Nucleus accumbens (tissue), 56 donors: Measurements from ENCODE around the gene CDSN.
"Not testable (repeated sequence)": the region's sequence is repeated elsewhere in the genome, so short reads cannot be mapped to it uniquely, and the experiment has no call there.

Experiments
- DNase-seq, 56 donors: peaks; one replicate each; lab custom pipeline; 2025; lab: John Stamatoyannopoulos, UW

Gene CDSN, protein sequence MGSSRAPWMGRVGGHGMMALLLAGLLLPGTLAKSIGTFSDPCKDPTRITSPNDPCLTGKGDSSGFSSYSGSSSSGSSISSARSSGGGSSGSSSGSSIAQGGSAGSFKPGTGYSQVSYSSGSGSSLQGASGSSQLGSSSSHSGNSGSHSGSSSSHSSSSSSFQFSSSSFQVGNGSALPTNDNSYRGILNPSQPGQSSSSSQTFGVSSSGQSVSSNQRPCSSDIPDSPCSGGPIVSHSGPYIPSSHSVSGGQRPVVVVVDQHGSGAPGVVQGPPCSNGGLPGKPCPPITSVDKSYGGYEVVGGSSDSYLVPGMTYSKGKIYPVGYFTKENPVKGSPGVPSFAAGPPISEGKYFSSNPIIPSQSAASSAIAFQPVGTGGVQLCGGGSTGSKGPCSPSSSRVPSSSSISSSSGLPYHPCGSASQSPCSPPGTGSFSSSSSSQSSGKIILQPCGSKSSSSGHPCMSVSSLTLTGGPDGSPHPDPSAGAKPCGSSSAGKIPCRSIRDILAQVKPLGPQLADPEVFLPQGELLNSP

DNA sequence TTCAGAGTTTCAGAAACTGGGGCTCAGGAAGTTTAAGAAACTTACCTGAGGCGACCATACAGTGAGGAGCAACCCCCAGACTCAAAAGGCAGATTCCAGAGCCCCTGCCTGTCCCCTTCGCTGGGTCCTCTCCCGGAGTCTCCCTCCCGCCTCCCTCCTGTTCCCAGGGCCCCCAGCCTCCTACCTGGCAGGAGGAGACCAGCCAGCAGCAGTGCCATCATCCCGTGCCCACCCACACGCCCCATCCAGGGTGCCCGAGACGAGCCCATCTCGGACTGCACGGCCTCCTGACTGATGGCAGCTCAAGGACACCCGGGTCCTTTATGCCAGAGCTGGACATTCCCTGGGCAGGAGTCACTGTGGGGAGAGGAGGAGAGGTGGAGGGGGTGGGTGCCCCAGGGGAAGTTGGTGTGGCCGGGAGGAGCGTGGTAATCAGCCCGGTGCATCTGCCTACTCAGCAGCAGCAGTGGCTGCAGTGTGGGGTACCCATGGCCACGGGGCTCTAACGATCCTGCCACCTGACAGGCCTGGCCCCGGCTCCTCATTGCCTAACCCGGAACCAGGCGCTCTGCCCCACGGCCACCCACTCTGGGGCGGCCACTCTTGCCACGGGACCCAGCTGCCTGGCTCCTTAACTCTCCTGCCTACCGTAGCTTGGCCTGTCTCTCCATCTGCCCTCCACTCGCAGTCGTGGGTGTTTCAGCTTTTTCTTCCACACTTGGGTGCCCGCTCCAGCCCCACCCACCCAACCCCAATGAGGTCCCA, at the start of gene CDSN:
Gene CDSN, minus strand, starts transcription at position 296 of the 765 bp plus-strand sequence. Its CDS starts 27 bp downstream, at position 269.
- no peak for DNase-seq

DNA sequence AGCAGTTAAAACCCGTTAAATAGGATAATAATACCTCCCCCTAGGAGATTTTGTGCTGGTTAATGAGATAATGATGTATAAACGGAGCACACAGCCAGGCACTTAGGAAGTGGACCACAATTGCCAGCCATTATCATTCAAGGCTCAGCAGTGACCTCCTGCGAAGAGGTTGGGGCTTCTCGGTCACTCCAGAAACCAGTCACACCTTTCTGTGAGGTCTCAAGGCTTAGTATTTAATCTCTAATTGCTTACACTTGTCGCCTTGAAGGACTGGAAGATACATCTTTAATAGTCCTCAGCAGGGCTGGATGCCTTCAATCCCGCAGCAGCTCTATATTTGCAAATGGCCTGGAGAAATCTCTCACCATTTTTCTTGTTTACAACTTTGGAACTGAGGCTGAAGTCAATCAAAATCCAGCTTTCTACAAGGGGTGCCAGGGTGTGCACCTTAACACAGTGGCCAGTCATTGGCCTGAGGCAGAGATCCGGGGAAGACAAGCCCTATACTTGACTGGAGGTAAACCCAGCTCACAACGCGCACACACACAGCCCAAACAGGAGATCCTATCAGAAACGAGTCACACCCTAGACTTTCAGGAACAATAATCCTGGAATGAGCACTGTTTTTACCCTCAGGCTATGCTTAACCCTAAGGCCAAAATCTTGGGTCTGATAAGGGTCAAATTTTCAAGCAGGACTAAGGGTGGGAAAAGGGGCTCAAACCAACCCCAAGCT, 49.0 kb upstream of the CDSN start:
- no peak for DNase-seq

DNA sequence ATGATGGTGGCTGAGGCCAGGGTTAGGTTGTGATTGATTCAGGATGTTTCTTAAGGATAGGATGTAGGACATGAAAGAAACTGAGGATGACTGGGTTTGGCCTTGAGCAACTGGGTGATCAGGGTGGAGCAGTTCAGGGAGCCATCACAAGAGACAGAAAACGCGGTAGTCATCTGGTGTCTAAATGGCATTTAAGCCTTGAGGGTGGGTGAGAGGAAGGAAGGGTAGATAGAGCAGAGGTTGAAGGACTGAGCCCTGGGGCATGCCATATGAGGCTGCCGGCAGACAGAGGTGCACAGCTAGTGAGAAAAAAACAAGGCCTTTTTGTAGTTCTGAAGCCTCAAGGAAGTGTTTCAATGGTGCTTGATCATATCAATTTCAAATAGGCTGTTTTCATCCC, 48.4 kb upstream of the CDSN start:
- no peak for DNase-seq

DNA sequence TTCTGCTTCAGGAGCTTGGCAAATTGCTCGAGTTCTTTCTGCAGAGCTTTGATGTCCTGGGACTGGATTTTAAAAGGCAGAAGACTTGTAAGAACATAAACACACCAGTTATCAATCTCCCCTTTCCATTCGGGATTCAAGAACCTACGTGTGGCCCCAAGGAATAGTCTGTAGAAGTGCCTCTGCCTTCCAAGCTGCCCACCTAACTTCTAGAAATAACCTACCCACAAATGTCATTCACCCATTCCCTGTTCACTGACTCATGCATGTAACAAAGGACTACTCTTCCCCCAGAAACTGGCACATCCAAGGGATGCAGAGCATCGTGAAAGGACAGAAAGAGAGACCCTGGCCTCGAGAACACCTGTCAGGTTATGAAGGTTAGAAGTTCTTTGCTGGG, 45.7 kb upstream of the CDSN start:
- no peak for DNase-seq

DNA sequence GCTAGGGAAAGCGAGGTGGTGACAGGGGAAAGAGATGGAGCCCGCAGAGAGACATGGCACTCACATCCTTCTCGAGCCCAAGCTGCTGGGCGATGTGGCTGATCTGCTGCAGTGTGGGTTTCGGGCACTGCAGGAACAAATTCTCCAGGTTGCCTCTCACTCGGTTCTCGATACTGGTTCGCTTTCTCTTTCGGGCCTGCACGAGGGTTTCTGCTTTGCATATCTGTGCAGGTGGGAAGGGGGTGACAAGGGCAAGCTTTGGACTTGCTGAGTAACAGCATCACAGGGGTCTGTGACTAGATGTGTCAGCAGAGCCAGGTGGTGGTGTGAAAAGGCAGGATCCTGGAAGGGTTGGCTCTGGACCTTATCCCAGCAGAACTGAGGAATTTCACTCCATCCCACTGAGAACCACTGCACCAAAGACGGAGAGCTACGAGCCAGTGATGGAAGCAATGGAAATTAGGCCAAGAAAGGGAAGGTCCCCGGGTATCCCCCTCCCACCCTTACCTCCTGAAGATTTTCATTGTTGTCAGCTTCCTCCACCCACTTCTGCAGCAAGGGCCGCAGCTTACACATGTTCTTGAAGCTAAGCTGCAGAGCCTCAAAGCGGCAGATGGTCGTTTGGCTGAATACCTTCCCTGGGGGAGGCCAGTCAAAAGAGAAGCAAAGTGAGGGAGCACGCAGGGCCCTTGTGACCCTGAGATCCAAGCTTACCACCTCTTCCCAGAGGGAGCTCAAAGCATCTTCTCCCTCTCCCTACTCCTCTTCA, 45.0 kb upstream of the CDSN start:
- DNase-seq, result not testable (repeated sequence)

DNA sequence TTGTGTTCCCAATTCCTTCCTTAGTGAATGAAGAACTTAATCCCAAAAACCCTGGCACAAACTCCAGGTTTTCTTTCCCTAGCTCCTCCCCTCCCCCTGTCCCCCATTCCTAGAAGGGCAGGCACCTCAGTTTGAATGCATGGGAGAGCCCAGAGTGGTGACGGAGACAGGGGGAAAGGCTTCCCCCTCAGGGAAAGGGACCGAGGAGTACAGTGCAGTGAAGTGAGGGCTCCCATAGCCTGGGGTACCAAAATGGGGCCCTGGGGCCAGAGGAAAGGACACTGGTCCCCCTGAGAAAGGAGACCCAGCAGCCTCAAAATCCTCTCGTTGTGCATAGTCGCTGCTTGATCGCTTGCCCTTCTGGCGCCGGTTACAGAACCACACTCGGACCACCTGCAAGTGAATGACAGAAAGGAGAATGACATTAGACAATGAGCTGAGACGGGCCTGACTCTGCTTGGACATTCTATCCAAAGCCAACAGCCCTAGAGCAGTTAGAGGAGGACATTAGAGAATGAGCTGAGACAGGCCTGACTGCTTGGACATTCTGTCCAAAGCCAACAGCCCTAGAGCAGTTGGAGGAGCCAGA, 44.3 kb upstream of the CDSN start:
- not testable (repeated sequence) for DNase-seq

DNA sequence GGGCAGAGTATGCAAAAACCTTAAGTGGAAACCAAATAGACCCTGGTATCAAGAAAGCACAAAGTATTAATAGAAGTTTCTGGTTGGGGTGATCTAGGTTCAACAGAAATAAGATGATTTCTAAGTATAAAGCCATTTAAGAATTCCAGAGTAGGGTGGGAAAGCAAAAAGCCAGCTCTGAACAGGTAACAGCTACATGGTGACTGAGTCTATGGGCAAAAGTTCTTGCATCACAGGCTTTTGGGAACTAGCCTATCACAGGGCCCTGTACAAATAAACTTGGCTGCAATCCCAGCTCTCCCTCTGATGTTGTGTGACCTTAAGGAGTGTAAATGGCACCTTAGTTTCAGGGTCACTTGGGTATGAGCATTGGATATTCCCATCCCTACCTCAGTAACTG, 43.7 kb upstream of the CDSN start:
- DNase-seq, result no peak

DNA sequence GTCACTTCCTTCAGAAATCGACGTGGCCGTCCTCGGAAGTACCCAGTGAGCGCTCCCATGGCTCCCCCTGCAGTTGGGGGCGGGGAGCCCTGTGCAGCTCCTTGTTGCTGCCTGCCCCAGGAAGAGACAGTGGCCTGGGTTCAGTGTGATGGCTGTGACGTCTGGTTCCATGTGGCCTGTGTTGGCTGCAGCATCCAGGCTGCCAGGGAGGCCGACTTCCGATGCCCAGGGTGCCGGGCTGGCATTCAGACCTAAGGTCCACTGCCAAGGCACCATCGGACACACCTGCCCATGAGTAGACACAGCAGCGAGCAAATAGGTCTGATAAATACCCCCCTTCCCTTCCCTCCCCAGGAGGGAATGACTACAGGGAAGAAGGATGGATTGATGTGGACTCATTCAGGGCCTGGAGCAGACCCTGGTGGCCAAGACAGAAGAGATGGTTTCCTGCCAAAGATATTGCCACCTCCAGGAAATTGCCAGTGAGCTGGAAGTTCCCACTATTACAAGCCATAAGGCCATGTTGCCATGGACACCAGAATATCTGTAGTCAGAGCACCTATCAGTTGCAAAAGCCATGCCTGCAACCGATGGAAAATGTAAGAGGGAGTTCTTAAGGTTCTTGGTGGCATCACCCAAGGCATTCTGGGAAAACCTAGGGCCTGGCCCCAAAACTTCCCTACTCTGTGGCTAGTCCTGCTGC, 42.4 kb upstream of the CDSN start:
- no peak for DNase-seq

DNA sequence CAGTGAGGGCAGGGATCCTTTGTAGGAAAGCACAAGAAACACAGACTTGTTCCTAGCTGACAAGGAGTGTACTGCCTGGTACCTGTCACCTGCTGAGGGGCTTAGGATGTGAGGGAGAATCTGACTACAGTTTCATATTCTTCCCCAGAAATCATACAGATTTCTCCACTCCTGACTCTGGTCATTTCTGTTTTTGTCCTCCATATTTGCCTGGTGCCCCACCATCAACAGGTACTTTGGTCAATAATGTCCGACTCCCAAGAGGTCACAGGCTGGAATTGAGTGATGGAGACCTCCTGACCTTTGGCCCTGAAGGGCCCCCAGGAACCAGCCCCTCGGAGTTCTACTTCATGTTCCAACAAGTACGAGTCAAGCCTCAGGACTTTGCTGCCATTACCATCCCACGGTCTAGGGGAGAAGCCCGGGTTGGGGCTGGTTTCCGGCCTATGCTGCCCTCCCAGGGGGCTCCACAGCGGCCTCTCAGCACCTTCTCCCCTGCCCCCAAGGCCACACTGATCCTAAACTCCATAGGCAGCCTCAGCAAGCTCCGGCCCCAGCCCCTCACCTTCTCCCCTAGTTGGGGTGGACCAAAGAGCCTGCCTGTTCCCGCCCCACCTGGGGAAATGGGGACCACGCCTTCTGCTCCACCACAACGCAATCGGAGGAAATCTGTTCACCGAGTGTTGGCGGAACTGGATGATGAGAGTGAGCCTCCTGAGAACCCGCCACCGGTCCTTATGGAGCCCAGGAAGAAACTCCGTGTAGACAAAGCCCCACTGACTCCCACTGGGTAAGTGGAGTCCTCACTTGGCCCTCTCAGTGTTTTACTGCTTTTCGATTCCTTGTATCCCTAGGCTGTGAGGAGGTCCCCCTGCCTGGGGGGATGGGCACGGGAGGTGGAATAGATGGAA, 41.2 kb upstream of the CDSN start:
- DNase-seq, result no peak

DNA sequence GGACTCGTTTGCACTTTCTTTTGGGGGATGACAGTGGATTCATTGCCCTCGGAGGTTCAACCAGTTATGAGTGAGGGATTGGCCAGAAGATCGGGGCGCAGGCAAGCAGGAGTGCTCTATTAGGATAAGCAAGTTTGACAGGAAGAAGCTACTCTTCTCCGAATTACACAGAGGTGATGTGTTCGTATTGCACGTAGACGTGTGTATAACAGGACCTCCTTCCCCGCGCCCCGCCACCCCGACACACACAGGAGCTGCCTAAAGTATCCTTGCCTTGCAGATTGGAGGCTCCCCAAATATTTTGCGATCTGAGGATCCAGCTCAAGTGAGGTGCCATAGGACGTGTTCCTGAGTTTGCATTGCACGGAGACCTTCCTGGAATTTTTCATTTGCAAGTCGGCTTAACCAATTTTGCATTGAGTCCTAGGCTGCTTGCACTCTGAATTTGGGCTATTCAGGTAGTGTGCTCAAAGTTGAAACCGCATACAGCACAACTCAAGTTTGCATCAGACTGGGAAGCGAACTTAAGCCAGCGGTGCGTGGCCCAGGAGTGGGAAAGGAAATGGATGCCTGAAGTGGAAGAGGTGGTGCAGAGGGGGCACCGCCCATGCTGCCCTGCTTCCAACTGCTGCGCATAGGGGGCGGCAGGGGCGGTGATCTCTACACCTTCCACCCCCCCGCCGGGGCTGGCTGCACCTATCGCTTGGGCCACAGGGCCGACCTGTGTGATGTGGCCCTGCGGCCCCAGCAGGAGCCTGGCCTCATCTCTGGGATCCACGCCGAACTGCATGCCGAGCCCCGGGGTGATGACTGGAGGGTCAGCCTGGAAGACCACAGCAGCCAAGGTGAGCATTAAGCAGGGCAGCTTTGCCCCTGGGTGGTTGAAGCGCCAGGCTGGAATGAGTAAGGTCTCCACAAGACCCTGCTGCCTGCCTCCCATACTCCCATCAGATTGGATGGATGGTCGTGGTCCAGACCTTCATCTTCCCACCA, 38.9 kb upstream of the CDSN start:
- no peak for DNase-seq

DNA sequence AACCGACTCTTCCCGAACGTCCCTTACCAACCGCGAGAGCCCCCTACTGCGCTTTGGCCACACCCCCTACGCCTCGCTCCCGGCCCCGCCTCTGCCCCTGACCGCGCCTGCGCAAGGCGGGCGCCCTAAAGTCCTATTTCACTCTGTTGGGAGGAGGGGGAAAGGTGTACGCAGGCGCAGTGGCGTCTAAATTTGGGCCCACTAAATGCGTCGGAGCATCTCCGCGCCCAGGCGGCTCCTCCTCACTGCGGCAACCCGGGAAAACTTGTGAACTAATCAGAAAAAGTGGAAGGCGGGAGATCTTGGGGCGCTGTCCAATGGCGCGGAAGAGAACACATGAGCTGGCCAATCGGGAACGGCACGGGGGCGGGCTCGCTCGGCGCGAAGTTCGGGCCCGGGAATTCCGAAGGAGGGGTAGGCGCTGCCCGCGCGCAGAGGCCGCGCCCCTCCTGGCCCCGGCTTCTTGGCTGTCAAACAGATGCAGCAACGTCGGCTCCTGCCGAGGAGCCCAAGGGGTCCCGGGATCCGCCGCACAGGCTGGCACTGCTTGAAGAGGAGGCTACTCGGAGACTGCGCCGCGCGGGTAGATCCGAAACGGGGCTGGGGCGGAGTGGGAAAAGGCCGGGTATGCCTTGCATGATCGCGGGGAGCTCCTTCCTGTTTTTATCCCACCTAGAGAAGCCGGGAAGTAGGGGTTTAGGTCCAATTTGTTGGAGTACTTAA, 38.1 kb upstream of the CDSN start, which contains the start of gene TCF19:
Gene TCF19, plus strand, starts transcription at position 450 of the 723 bp plus-strand sequence. CDS start 881 bp downstream, outside the sequence.
- peak; percentile 81 to 99 (median 95) for DNase-seq

DNA sequence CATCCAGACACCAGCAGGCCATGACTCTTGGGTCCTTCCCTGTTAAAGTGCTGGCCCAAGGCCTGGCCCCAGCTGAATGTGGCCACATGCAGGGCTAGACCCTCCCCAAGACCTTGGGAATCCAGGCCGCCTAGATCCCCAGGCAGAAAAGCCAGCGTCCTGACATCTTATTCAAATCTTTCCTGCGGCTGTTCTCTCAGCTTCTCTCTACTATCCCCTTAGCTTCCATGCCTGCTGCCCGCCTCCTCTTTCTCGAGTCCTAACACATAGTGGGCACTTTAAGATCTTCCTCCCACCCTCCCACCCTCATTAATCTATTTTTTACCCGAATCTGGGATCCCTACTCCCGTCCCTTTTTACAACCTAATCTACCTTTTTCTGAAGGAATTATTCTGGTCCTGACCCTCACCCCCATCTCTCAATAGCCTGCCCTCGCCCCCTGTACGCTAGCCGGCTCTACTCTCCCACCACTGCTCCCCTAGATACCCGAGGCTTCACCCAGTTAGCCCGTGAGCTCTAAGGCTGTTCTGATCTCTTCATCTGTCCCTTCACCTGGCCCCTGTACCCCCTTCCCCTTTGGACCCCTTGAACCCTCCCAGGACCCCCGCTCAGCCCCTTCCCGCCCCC, 37.4 kb upstream of the CDSN start, which contains the start of gene CCHCR1:
Gene CCHCR1, minus strand, starts transcription at position 290 of the 627 bp plus-strand sequence. Its CDS starts 202 bp downstream, at position 88.
- peak in 1 of 56 donors; percentile 7 for DNase-seq

DNA sequence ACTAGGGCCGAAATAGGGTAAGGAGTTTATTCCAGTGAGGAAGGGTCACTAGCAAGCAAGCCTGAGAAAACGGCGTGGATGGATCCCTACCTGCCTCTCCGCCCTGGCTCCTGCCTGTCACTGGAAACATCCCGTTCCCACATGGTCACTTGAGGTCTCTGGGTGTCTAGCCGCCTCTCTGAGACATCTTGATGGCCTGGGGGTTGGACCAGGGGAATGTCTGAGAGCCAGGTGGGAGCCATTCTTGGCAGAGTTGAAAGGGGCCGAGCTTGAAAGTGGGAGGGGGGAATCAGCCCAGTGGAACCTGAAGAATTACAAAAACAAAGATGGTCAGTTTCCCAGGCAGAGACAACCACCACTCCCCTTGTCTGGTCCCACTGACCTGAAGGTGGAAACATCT, 36.4 kb upstream of the CDSN start:
- no peak for DNase-seq

DNA sequence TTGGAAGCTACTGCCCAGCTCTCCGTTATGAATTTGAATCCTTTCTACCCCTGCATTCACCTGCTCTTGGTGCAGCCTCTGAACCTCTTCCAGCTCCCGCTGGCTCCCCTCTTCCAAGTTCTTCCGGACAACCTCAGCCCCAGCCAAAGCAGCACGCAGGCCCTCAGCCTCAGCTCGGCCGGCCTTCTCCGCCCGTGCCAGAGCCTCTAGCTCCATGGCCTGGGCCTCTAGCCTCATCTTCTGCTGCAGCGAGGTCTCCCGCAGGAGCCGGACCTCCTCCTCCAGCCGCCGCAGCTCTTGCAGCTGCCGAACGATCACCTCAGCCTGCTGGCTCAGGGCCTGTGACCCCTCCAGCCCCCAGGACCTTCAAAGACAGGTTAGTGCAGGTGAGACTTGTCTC, 34.2 kb upstream of the CDSN start:
- DNase-seq, result no peak

DNA sequence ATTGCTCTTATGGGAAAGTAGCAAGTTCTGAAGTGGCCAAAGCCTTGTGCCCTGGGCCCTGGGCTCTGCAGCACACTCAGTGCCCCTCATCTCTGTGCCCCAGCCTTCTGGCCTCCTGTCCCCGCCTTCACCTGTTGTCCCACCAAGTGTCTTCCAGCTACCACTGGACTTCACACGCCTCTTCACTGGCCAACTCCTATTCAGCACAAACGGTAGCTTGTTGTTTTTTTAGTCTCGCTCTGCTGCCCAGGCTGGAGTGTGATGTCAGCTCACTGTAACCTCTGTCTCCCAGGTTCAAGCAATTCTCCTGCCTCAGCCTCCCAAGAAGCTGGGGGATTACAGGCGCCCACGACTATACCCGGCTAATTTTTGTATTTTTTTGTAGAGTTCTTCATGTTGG, 32.5 kb upstream of the CDSN start:
- DNase-seq, result no peak
